ENCODE data around the gene FOXO6.

Gene FOXO6

GRCh38 chr1:41420351-41420750 lies 59.1 kb downstream of the FOXO6 start:
- in situ Hi-C loops (cut with HindIII; ENCODE audit: low sequenced_read_pairs), result no loop called here

DNA sequence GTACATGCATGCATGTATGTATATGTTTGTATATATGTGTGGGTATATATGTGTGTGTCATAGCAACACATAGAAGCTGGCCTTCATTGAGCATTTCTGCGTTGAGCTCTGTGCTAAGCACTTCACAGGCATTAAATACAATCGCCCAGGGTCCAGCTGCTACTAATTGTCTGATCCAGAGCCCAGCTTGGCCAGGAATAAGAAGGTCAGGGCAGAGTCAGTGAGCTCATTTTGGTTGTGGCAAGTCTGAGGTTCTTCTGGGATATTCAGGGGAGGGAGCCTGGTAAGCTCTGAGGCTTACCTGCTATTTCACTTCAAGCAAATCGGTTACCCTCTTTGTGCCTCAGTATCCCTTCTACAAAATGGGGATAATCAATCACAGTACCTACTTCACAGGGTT lies 59.6 kb downstream of the FOXO6 start:
- in situ Hi-C loops (cut with HindIII; ENCODE audit: low sequenced_read_pairs), result no loop called here

- in situ Hi-C loops (cut with HindIII; ENCODE audit: low sequenced_read_pairs), result no loop called here
Measured at GRCh38 chr1:41422306-41422705, 61.1 kb downstream of the FOXO6 start.

DNA sequence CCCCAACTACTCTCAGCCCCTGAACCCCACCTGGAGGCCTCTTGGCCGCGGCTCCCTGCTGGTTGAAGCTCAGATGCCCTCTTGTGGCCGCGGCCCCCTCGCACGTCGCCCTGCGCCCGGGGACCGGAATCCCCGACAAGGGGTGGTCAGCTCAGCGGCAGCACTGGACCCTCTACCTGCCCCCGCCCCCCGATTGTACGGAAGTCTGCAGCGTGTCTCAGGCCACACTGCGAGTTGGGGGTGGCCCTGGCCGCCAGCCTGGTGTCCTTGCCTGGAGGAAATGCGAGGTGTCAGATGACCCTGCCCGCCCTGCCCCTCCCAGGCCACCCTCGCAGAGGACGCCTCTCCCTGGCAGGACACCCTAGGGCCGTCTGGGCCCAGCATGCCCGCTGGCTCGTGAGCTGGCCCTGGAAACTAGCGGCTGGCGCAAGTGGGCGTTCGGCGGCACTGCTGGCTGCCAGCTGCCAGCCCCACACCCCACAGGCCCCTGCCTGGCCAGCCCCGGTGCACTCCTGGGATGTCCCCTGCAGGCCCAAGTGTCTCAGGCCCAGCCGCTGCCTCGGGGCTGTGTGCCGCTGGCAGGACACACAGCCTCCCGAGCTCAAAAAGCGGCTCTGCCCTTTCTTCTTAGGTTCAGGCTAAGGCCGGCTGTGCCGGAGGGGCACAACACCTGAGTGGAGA lies 62.4 kb downstream of the FOXO6 start:
- in situ Hi-C loops (cut with HindIII; ENCODE audit: low sequenced_read_pairs), result no loop called here

GRCh38 chr1:41424581-41425118 lies 63.4 kb downstream of the FOXO6 start:
- in situ Hi-C loops (cut with HindIII; ENCODE audit: low sequenced_read_pairs), result loop anchor here (25.0 kb wide), 1 partner anchor 387 kb away; no protein-coding TSS in a partner anchor

DNA sequence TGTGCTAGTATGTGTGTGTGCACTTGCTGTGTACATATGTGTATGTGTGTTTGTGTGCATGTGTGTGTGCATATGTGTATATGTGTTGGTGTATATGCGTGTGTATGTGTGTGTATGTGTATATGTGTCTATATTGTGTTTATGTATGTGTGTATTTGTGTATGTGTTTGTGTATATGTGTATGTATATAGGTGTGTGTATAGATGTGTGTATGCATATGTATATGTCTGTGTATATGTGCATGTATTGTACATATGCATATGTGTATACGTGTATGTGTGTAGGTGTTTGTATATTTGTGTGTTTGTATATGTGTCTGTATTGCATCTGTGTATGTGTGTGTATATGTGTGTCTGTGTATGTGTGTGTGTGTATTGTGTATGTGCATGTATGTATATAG lies 64.1 kb downstream of the FOXO6 start:
- in situ Hi-C loops (cut with HindIII; ENCODE audit: low sequenced_read_pairs), result loop anchor here (25.0 kb wide), 1 partner anchor 388 kb away; no protein-coding TSS in a partner anchor

- in situ Hi-C loops (cut with HindIII; ENCODE audit: low sequenced_read_pairs), result loop anchor here (25.0 kb wide), 1 partner anchor 389 kb away; no protein-coding TSS in a partner anchor
Measured at GRCh38 chr1:41426201-41426890, 65.1 kb downstream of the FOXO6 start.

- in situ Hi-C loops (cut with HindIII; ENCODE audit: low sequenced_read_pairs), result loop anchor here (25.0 kb wide), 1 partner anchor 390 kb away; no protein-coding TSS in a partner anchor
Measured at GRCh38 chr1:41427122-41427913, 66.1 kb downstream of the FOXO6 start.

GRCh38 chr1:41427916-41428737 lies 66.9 kb downstream of the FOXO6 start:
- in situ Hi-C loops (cut with HindIII; ENCODE audit: low sequenced_read_pairs), result loop anchor here (25.0 kb wide), 1 partner anchor 391 kb away; no protein-coding TSS in a partner anchor

DNA sequence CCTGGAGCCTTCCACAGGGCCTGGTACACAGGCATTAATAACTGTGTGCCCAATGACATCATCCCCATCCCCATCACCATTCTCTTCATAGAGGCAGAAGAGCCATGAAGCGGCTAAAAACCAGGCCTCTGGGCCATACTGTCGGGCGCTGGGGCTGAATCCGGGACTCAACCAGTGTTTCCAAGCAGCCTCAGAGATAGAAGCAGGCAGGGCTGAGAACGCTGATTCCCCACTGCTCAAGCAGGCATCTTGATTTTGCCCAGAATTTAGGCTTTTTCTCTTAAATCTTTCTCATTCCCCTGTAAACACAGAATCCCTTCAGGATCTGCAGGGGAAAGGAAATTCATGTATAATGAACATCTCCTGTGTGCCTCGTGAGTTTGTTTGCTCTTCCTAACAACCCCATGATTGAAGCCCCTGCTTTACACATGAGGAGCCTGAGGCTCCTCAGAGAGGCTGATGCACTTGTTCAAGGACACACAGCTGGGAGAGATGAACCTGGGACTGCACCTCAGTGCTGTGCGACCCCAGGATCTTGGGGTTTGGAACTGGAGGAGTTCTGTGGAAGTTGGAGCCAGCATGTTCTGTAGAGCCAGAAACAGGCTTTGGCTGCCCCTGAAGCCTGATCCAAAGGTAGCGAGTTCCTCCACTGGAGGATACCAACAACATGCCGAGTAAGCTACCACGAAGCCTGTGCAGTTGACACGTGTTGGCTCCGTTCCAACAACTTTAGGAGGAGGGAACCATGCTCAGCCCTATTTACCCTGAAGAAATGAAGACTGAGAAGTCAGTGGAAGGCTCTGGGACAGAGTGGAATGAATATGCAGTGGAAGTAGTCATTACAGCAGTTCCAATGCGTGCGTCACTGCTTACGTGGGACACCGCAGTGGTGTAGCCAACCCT lies 67.8 kb downstream of the FOXO6 start:
- in situ Hi-C loops (cut with HindIII; ENCODE audit: low sequenced_read_pairs), result loop anchor here (25.0 kb wide), 1 partner anchor 392 kb away; no protein-coding TSS in a partner anchor

DNA sequence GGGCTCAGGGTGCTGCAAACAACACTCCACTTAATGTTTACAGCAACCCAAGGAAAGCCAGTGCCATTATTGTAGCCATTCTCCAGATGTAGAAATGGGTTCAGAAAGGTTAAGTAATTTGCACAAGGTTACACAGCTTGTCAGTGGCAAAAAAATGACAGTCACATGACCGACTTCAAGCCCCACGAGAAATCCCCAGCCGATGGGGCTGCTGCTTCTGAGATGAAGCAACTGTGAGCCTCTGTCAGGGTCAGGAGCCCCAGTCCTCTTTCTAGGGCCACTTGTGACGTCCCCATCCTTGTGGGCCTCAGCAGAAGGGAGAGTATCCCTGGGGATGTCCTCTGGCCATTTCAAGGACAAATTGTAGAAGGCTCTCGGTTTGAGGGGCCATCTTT lies 68.4 kb downstream of the FOXO6 start:
- in situ Hi-C loops (cut with HindIII; ENCODE audit: low sequenced_read_pairs), result loop anchor here (25.0 kb wide), 1 partner anchor 392 kb away; no protein-coding TSS in a partner anchor

GRCh38 chr1:41430069-41430468 lies 68.8 kb downstream of the FOXO6 start:
- in situ Hi-C loops (cut with HindIII; ENCODE audit: low sequenced_read_pairs), result loop anchor here (25.0 kb wide), 1 partner anchor 393 kb away; no protein-coding TSS in a partner anchor

DNA sequence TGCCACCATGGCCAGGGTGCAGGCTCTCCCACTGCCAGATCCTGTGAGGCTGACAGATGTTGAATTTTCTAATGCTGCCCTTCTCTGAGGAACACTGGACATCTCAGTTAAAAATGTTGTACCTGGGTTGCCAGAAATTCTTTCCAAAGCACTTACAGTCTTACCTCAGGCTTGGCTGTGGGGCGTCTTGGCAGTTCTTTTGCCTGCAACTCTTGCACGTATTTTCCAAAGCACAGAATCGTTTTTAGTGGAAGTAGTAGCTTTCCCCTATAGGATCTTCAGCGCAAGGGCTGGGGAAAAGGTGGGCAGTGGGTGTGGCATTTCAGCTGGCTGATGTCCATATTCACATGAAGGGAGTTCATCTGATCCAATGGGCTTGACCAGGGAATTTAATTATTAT lies 69.3 kb downstream of the FOXO6 start:
- in situ Hi-C loops (cut with HindIII; ENCODE audit: low sequenced_read_pairs), result loop anchor here (25.0 kb wide), 1 partner anchor 393 kb away; no protein-coding TSS in a partner anchor

DNA sequence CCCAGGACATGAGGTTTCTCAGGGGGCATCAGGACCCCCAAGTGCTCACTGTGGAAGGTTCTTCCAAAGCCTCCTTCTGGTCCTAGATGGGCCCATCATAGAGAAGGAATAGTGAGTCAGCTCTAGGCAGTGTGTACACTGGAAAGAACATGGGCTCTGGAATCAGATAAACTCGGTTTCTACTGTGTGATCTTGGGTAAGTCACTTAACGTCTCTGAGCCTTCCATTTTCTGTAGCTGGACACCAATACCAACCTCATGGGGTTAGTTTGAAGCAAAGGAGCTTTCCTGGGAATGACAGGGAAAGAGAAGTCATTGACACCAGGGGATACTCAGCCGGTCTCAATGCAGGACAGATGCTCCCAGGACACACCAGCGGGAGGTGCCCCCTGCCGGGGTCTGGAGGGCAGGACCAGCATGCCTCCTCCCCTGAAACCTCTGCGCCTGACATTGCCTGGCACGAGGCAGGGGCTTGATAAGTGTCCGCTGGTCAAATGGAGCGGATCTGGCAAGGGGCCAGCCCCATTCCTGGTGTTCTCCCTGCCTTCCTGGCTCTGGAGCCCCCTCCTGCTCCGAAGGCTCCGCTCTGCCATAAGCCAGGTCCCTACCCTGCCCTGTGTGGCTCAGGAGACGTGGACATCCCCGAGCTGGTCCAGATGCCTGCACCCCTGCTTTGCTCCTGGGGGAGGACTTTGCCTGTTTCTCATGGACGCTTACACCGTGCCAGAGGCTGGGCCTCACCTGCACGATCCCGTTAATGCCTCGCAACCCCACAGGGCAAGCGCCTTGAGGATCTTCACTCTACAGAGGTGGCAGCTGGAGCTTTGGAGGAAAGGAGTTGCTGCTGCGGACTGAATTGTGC lies 70.5 kb downstream of the FOXO6 start:
- in situ Hi-C loops (cut with HindIII; ENCODE audit: low sequenced_read_pairs), result loop anchor here (25.0 kb wide), 1 partner anchor 394 kb away; no protein-coding TSS in a partner anchor
